ENCODE measurements around the gene RALGAPA2.
"Not testable (repeated sequence)": the region's sequence is repeated elsewhere in the genome, so short reads cannot be mapped to it uniquely, and the experiment has no call there.

RALGAPA2 gene

GRCh38 chr20:20567712-20568111 is 144.7 kb downstream of the RALGAPA2 start:
- no peak for DNase-seq

DNA sequence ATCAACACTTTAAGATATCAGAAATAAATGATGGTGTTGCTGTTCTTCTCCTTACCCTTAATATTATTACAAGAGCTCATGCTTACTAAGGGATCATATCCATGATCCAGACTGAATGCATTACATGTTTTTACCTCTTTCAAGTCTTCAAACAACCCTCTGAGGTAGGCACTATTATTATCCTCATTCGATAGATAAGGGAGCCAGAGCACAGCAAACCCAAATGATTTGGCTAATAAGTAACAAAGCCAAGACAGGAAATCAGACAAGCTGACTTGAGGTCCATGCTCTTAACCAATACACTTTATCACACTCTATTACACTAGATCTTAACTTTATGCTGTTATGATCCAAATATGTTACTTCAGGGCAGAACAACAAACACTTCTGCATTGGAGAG is 145.9 kb downstream of the RALGAPA2 start:
- no peak for DNase-seq

DNA sequence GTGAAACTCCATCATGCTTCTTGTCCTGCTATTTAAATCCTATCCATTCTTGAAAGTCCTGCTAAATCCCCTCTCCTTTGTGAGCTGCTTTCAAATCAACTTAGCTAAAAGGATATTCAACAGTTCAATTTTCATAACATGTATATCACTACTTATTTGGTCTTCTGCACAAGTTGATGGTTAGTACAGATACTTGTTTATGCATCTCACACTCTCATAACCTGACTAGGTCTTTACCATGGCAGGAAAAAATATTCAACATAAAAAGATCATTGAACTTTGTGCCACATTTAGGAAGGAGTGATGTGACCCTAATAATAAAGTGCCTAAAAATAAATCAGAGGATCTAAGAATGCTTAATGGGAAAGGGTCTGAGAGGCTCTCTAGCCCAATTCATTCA is 148.2 kb downstream of the RALGAPA2 start:
- no peak for DNase-seq

GRCh38 chr20:20562507-20562906 is 149.9 kb downstream of the RALGAPA2 start:
- no peak for DNase-seq

DNA sequence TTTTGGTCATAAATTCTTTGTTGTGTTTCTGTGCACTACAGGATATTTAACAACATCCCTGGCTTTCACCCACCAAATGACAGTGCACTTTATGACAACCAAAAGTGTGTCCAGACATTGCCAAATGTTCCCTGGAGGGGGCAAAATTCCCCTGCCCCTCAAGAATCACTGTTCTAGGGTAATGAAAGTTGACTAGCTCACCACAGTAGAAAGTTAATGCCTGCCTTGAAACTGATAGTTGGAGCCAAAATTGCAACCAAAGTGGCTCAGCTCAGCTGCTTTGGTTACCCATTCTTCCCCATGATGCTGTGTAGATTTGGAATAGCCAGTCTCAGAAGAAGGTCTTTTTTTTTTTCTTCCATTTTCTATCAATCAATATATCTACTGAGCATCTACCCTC is 150.6 kb downstream of the RALGAPA2 start:
- DNase-seq, result no peak

GRCh38 chr20:20561172-20561571 is 151.3 kb downstream of the RALGAPA2 start:
- DNase-seq, result no peak

DNA sequence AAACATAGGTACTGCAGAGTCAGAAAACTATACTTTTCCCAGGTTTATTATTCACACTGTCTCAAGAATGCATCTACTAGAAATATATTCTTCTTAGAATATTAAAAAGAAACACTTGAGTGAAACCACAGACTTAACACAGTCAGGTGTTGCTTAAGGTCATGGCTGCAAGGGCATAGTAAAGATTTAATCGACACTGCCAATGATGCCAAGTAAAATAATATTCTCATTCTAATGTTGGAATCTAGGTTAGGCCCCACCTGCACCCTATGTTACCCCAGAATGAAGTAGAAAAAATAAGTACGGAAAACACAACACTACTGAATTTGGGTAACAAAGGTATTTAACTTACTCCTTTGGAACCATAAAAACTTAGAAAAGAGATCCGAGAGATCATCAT is 155.0 kb downstream of the RALGAPA2 start:
- DNase-seq, result no peak

DNA sequence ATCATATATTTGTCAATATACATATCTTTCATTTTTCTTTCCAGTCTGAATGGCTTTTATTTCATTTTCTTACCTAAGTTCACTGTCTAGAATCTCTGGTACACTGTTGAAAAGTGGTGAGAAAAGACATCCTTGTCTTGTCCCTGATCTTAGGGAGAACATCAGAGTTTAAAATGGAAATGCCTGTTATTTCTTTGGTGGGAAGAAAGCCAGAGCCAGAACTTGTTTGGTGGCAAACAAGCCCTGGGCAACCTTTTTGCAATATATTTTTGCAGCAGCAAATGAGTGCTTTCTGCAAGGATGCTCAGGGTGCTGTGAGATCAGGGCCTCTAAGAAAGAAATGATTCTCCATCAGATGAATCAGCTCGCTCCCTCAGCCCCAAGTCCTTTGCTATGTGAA is 156.6 kb downstream of the RALGAPA2 start:
- no peak for DNase-seq

DNA sequence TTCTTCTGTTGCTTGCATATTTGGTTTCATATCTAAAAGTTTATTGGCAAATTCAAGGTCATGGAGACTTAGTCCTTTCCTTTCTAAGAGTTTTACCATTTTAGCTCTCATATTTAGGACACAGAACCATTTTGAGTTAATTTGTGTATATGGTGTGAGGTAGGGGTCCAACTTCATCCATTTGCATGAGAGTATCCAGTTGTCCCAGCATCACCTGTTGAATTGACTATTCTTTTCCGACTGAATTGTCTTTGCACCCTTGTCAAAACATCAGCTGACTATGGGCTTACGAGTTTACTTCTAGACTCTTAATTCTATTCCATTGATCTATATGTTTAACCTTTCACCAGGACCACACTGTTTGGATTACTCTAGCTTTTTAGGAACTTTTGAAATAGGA is 157.5 kb downstream of the RALGAPA2 start:
- no peak for DNase-seq

DNA sequence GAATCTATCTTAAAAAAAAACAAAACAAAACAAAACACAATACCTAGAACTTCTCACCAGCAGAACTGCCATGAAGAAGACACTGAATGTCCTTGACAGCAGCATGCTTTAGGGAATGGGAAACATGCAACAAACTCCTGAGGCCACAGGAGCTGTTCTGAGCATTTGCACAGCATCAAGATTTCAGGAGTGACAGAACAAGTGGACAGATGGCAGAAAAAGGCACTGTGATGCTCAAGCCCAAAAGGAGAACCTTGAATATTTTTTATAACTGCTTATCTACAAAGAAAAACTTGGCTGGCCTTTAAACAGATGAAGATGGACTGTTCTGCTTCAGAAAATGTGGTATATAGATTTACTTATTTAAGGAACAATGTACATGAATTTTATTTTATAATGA is 158.9 kb downstream of the RALGAPA2 start:
- DNase-seq, result no peak

- no peak for DNase-seq
These were observed 160.4 kb downstream of the RALGAPA2 start for GRCh38 chr20:20552076-20552475.

DNA sequence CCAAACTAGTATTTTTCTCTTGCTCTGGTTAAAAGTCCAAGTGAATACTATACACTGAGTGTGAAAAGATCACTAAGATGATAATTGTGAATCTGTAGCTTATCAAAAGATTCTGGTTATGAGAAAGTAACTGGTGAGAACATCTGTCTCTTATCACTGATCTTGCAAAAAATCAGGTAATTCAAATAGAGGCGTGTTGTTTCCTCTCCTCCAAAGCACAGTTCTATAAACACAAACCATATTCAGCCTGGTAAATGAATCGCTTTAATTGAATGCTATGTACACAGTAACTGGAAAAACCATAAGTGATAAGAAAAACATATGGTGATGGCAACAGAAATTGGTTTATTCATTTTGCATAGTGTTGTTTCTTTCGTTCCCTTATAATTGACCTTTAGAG is 161.0 kb downstream of the RALGAPA2 start:
- DNase-seq, result no peak

- no peak for DNase-seq
These were observed 162.7 kb downstream of the RALGAPA2 start for GRCh38 chr20:20549704-20550103.

- no peak for DNase-seq
These were observed 163.2 kb downstream of the RALGAPA2 start for GRCh38 chr20:20549267-20549612.

DNA sequence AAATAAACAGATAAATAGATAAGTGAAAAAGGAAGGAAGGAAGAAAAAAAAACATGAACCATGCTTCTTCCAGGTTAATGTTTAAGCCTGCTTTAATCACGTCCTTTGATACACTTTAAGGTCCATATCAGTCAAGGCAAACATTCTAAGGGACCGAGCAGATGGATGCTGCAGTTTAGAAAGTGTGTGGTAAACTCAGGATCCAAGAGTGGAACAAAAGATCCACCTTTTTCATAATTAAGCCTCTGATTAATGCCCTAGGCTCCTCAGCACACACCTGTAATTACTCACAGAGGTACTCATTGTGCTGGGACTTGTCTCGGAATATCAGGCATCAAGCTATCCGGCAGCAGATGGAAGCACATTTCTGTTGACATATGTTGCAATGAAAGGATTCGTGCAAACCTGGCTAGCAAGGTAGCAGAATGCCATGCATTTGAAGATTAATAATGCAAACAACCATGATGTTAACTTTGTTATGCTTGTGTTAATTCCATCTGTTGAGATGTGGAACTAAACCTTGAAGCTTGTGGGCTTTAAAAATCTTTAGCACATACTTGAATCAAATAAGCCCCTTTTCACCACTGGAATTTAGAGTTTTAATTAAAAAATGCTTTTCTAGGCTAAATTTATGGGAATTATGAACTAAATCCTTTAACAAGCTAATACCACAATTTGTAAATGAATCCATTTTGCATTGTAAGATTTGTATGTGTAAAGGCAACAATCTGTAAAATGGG is 163.7 kb downstream of the RALGAPA2 start:
- DNase-seq, result no peak

DNA sequence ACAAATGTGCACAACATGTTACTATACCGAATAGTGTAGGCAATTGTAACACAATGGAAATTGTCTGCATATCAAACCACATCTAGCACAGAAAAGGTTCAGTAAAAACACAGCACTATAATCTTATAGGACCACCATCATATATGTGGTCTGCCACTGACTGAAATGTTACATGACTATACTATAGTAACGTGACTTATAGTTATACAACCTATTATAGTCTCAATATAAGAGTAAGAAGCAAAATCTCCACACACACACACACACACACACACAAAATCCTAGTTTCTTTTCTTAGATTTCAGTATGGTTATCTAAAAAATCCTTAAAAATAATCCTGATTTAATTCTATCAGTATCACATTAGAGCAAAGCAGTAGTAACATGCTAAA is 164.6 kb downstream of the RALGAPA2 start:
- DNase-seq, result no peak

- DNase-seq, result no peak
These were observed 165.1 kb downstream of the RALGAPA2 start for GRCh38 chr20:20547221-20547875.

GRCh38 chr20:20546402-20546801 is 166.0 kb downstream of the RALGAPA2 start:
- no peak for DNase-seq

DNA sequence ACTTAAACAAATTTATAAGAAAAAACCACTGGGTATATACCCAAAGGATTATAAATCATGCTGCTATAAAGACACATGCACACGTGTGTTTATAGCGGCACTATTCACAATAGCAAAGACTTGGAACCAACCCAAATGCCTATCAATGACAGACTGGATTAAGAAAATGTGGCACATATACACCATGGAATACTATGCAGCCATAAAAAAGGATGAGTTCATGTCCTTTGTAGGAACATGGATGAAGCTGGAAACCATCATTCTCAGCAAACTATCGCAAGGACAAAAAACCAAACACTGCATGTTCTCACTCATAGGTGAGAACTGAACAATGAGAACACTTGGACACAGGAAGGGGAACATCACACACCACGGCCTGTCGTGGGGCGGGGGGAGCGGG is 169.1 kb downstream of the RALGAPA2 start:
- DNase-seq, result not testable (repeated sequence)

- no peak for DNase-seq
These were observed 176.1 kb downstream of the RALGAPA2 start for GRCh38 chr20:20536240-20536933.

GRCh38 chr20:20535051-20535450 is 177.4 kb downstream of the RALGAPA2 start:
- DNase-seq, result no peak

GRCh38 chr20:20531283-20531682 is 181.2 kb downstream of the RALGAPA2 start:
- no peak for DNase-seq

DNA sequence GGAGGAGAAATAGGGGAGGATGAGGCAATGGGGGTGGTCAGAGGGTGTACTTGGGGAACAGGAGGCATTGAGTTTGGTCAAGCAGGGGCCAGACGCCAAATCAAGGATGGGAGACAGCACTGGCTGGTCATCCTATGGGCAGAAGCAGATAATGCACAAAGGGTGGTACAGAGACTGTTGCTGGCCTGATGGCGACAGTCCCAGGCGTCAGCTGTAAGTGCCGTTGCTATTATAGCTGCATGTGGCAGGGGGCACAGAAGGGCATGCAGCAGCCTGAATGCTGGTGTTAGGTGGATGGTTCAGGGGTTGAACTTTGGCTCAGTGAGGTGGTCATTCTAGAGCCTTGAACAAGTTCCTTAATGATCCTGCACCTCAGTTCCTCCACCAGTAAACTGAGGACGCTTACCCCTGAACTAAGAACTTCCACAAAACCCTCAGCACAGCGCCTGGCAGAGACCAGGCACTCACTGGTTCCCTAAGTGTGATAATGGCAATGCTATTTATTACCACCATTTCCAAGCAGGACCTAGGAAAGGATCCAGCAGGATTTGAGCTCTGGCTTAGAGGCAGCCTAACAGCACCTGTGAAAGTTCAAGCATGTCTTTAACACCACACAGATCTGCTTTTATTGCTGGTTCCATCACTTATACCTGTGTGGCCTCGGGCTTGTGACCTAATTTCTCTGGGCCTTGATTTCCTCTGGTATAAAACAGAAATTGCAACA is 181.9 kb downstream of the RALGAPA2 start:
- no peak for DNase-seq

- DNase-seq, result no peak
These were observed 182.8 kb downstream of the RALGAPA2 start for GRCh38 chr20:20529597-20529996.

All from activated effector memory CD4-positive, alpha-beta T cell treated with Interleukin-2 at 50 U/mL for 16 hours (primary cell).